GM21786 (cell line): Measurements from ENCODE around the gene CLDN3.

Experiments used
- ATAC-seq: cut with Tn5 transposase; IDR thresholded peaks from one replicate; pipeline ENCODE4 v1.9.1; 2021; ENCODE audit not compliant: unreplicated experiment

The CLDN3 gene

GRCh38 chr7:73773700-73774517, 3.8 kb upstream of the CLDN3 start:
- no peak for ATAC-seq

DNA sequence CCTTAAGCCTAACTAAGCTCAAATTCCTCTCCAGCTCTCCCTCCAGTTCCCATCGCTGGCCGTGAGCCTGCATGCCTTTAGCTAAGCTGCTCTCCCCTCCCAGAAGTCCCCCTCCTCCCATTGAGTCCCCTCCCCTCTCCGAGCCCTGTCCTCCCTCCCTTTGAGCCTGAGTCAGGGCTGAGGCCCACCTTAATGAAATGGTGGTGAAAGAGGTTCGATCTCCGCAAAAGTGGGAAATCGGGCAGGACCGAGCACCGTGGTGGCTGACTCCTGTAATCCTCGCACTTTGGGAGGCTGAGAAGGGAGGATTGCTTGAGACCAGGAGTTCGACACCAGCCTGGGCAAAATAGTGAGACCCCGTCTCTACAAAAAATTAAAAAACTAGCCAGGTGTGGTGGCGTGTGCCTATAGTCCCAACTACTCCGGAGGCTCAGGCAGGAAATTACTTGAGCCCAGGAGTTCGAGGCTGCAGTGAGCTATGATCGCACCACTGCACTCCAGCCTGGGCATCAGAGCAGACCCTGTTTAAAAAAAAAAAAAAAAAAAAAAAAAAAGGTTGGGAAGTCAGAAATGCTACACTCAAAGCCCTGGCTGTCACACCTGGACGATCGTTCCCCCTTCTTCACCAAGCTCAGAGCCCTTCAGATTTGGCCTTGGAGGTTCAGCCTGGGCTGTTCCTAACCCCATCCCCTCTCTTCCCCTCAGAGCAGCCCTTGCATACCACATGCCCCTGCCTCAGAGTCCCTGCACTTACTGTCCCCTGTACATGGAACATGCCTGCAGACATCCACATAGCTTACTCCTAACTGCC, 995 bp upstream of the CLDN3 start:
- ATAC-seq, result no peak

GRCh38 chr7:73769481-73770001, 529 bp downstream of the CLDN3 start:
- no peak for ATAC-seq

- ATAC-seq, result no peak
These were observed 1.2 kb downstream of the CLDN3 start for GRCh38 chr7:73768641-73769480.

DNA sequence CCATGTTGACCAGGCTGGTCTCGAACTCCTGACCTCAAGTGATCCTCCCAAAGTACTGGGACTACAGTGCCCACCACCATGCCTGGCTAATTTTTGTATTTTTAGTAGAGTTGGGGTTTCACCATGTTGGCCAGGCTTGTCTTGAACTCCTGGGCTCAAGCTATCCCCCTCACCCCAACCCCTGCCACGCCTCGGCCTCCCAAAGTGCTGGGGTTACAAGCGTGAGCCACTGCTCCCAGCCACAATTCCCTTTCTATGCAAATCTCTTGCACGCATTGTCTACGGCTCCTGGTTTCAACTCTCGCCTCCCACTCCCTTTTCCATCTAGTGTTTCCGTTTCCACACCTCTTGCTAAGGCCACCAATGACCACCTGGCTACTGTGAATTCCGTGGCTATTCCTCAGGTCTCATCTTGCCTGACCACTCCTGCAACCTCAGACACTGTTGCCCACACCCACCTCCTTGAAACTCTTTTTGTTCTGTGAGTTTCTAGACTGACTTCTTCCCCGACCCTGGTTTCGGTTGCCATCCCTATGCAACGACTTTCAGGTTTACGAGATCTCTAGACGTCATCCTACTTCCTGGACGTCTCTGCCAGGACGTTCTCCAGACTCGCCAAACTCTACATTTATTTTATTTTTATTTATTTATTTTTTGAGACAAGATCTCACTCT, 3.4 kb downstream of the CLDN3 start:
- no peak for ATAC-seq

DNA sequence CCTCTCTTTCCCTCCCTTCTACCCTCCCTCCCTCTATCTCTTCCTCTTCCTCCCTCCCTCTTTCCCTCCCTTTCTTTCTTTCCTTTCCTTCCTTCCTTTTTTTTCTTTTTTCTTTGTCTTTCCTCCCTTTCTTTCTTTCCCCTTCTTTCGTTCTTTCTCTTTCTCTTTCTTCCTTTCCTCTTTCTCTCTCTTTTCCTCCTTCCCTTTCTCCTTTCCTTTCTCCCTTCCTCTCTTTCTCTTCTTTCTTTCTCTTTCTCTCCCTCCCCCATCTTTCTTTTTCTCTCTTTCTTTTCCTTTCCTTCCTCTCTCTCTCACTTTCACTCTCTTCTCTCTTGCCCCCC, 7.4 kb downstream of the CLDN3 start:
- ATAC-seq, result no peak

DNA sequence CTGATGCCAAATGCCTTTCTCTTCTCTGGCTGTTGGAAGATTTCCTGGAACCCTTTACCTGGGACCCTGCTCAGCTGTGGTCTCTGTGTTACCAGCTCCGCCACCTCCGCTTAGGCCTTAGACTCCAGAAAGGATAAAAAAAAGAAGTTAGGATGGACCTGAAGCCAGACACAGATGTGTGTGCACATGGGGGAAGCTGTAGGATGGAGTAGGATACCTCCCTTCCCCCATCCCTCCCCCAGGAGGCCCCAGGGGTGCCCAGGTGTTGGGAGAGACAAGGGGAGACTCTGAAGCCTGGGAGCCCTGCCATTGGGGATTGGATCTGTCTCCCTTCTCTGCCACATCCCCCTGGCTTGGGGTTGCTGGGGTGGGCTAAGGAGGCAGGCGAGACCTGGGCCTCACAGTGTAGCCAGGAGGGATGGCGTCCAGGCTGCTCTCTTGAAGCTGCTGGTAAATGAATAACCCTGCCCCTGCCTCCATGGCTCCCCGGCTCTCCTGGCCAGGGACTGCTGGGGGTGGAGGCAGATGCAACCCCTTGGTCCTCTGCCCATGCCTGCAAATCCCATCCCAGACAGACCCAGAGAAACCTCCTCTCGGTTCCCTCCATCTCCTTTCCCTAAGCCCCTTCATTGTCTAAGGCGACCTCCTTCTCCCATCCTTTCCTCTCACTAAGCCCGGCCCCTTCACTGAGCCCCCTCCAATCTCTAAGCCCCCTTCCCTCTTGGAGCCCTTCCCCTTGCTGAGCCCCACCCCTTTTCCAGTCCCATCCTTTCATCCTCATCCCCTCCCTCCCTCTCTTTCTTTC, 8.0 kb downstream of the CLDN3 start:
- ATAC-seq, result no peak

DNA sequence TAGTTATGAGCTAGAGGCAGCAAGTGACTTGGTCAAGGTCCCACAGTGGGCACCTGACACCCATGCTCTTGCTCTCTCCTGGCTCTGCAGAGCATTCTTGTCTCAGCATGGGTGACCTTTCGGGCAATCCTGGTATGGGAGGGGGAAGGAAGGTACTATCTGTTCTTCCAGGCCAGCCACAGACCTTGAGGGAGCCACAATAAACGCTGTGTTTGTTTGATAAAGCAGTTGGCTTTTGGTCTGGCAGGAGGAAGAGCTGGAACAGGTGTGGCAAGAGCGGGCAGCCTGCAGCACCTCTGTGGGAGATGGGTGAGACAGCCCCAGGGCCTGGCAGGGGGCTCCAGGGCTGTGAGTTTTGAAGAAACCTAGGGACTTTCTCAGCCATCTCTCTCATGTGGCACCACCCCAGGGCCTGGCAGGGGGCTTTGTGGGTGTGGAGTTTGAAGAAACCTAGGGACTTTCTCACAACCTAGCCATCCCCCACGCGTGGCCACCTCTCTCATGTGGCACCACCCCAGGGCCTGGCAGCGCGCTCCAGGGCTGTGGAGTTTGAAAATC, 11.4 kb downstream of the CLDN3 start:
- ATAC-seq, result no peak

DNA sequence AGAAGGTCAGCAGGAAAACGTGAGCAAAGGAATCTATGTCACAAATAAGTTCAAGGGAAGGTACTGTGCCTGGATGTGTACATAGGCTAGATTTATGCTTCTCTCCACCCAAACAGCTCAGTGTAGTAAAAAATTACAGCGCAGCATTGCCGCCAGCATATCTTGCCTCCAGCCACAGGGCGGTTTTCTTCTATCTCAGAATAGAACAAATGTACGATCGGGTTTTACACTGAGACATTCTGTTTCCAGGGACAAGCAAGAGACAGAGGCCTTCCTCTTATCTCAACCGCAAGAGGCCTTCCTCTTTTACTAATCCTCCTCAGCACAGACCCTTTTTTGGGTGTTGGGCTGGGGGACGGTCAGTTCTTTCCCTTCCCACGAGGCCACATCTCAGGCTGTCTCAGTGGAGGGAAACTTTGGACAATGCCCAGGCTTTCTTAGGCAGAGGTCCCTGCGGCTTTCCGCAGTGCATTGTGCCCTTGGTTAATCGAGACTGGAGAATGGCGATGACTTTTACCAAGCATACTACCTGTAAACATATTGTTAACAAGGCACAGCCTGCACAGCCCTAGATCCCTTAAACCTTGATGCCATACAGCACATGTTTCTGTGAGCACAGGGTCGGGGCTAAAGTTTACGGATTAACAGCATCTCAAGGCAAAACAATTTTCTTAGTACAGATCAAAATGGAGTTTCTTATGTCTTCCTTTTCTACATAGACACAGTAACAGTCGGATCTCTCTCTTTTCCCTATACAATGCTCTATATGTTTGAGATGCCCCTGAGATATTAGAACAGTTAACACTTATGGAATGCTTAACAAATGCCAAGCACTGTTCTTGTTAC, 19.9 kb downstream of the CLDN3 start:
- ATAC-seq, result no peak

- no peak for ATAC-seq
These were observed 23.7 kb downstream of the CLDN3 start for GRCh38 chr7:73746378-73746777.

DNA sequence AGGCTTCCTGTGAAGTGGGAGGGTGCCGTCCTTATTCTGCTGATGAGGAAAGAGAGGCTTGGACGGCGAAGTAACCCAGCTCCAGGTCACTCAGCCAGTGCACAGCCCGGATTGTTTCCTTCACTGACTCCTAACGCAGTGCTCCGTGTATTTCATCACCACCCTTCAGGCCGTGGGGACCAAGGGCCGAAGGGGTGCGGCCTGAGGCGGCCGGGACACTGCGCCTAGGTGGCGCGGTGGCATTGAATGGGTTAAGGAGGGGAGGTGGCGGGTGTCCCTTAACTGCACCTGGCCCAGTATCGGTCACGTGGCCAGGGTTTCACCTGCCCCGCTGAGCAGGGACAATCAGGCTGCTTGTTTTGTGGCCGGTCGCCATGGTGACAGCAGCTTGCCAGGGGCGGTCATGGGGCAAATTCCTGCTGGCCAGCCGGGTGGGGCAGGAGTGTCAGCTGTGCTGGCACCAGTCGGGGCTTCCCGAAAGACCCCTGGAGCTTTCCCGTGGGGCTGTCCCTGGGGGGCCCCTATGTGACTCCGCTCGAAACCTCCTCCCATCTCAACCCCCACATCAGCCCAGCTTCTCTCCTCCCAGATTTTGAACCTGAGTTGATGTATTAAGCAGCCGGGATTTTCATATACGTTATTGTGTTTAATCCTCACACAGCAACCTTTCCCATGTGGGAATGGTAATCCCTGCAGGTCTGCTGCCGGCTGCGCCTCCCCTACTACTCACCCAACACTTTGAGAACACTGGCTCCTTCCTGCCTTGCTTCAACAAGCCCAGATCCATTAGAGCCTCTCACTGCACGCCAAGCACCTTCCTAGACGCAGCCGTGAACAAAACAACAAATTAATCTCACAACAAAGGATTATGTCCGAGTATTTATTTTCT, 27.1 kb downstream of the CLDN3 start:
- ATAC-seq, result no peak

GRCh38 chr7:73742338-73742752, 27.7 kb downstream of the CLDN3 start:
- no peak for ATAC-seq

DNA sequence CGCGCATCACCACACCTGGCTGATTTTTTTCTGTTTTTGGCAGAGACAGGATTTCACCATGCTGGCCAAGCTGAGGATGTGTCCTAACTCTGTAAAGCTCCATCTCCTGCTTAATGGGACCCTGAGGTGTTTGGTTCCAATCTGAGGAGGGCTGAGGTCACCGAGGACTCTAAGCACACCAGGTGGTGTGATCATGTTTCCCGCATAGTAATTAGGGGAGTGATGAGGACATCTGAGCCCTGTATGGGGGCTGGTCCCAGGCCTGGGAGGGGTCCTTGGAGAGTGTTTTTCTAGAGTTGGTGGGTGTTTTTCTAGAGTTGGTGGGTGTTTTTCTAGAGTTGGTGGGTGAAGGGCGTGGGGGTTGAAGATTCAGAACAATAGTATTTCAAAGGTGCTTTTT, 28.5 kb downstream of the CLDN3 start:
- no peak for ATAC-seq

- ATAC-seq, result no peak
These were observed 29.3 kb downstream of the CLDN3 start for GRCh38 chr7:73740771-73741170.

GRCh38 chr7:73740212-73740611, 29.9 kb downstream of the CLDN3 start:
- ATAC-seq, result no peak

DNA sequence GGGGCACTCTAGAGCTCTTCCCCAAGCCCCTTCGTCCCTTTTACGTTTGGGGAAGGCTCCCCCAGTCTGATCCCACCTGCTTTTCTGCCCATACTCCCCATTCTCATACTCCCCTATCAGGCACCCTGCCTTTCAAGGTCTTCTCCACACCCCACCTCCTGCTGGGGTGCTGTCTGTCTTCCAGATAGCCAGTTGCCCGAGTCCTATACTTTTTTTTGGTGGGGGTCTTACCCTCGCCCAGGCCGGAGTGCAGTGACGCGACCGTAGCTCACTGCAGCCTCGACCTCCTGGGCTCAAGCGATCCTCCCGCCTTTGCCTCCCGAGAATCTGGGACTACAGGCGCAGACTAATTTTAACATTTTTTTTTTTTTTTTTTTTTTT, 30.7 kb downstream of the CLDN3 start:
- no peak for ATAC-seq

- peak; percentile 87 for ATAC-seq
These were observed 31.3 kb downstream of the CLDN3 start, which contains the start of gene ABHD11 for GRCh38 chr7:73738612-73739386. ABHD11 (minus strand) TSS chr7:73738802; CDS start chr7:73738770, 32 bp downstream.
